OCI-LY1 (cell line): ENCODE measurements around the gene PI4KA.

Experiments
- H2AFZ ChIP-seq: fragments of 200-600 bp; sonication (generic), shearing (Covaris generic); 2 replicates; pipeline ENCODE4 v1.6.0; 2014; ENCODE audit warnings: antibody characterized with exemption, mild to moderate bottlenecking, low read length
- H3F3A ChIP-seq: fragments of 200-600 bp; sonication (generic), shearing (Covaris generic); 2 replicates; pipeline ENCODE4 v1.6.0; 2014; ENCODE audit warnings: mild to moderate bottlenecking, antibody characterized with exemption, low read length, moderate library complexity; ENCODE audit not compliant: insufficient read depth
- H3K27ac ChIP-seq: fragments of 200-600 bp; sonication (generic); 2 replicates; pipeline ENCODE4 v1.5.1; 2014; ENCODE audit warnings: low read length, mixed run types, mild to moderate bottlenecking, low read depth; ENCODE audit not compliant: poor library complexity, severe bottlenecking
- H3K27me3 ChIP-seq: fragments of 200-600 bp; sonication (generic); 2 replicates; pipeline ENCODE4 v1.6.0; 2014; ENCODE audit warnings: antibody characterized with exemption, mild to moderate bottlenecking, low read length, moderate library complexity; ENCODE audit not compliant: insufficient read depth
- H3K36me3 ChIP-seq: fragments of 200-600 bp; sonication (generic); 2 replicates; pipeline ENCODE4 v1.6.1; 2014; ENCODE audit warnings: mild to moderate bottlenecking, antibody characterized with exemption, low read length, moderate library complexity, mixed read lengths; ENCODE audit not compliant: insufficient read depth
- H3K4me1 ChIP-seq: fragments of 200-600 bp; sonication (generic); 2 replicates; pipeline ENCODE4 v1.5.1; 2014; ENCODE audit warnings: mild to moderate bottlenecking, low read length, moderate library complexity; ENCODE audit not compliant: insufficient read depth, severe bottlenecking
- H3K4me2 ChIP-seq: fragments of 200-600 bp; sonication (generic), shearing (Covaris generic); 2 replicates; pipeline ENCODE4 v1.6.1; 2014; ENCODE audit warnings: low read length
- H3K4me3 ChIP-seq: fragments of 200-600 bp; sonication (generic); 2 replicates; pipeline ENCODE4 v1.5.1; 2014; ENCODE audit warnings: low read length, low read depth, mild to moderate bottlenecking, mixed read lengths; ENCODE audit not compliant: poor library complexity, severe bottlenecking
- H3K79me2 ChIP-seq: fragments of 200-600 bp; shearing (Covaris generic); 2 replicates; pipeline ENCODE4 v1.6.1; 2016; ENCODE audit warnings: mixed run types, low read length, mixed read lengths; ENCODE audit not compliant: insufficient read depth
- H3K9ac ChIP-seq: fragments of 200-600 bp; sonication (generic), shearing (Covaris generic); 2 replicates; pipeline ENCODE4 v1.6.1; 2014; ENCODE audit warnings: mild to moderate bottlenecking, low read length, mixed read lengths
- H3K9me2 ChIP-seq: fragments of 200-600 bp; sonication (generic), shearing (Covaris generic); 2 replicates; pipeline ENCODE4 v1.6.1; 2014; ENCODE audit warnings: low read depth, mild to moderate bottlenecking, low read length, mixed read lengths
- H3K9me3 ChIP-seq: fragments of 200-600 bp; shearing (Covaris generic); 2 replicates; pipeline ENCODE4 v1.6.1; 2014; ENCODE audit warnings: low read length, mixed read lengths
- H4K20me1 ChIP-seq: fragments of 200-600 bp; sonication (generic), shearing (Covaris generic); 2 replicates; pipeline ENCODE4 v1.6.0; 2016; ENCODE audit warnings: mild to moderate bottlenecking, low read length; ENCODE audit not compliant: insufficient read depth
- CTCF ChIP-seq: fragments of 200-600 bp; sonication (generic), shearing (Covaris generic); IDR thresholded peaks from 2 replicates; pipeline ENCODE4 v1.5.1; 2017; ENCODE audit warnings: mild to moderate bottlenecking, antibody characterized with exemption, low read length, moderate library complexity, mixed read lengths
- EZH2 ChIP-seq: fragments of 200-600 bp; sonication (generic), shearing (Covaris generic); IDR thresholded peaks from 2 replicates; pipeline ENCODE4 v1.8.0; 2017; ENCODE audit warnings: borderline replicate concordance, mixed run types, mild to moderate bottlenecking, antibody characterized with exemption, low read length, moderate library complexity, mixed read lengths

The PI4KA gene

GRCh38 chr22:20887375-20887774, 28.8 kb upstream of the PI4KA start:
- no peak overlapping the region for H3K4me3 ChIP-seq
- no peaks in the 10 kb centered on the region for H3K79me2 ChIP-seq
- no peak overlapping the region for H3K27ac ChIP-seq
- H3K9ac ChIP-seq: no peak overlapping the region
- H3K27me3 ChIP-seq: no peaks in the 10 kb centered on the region
- H4K20me1 ChIP-seq: no peaks in the 10 kb centered on the region
- no peaks in the 10 kb centered on the region for H3F3A ChIP-seq
- H3K4me1 ChIP-seq: no peaks in the 10 kb centered on the region
- H3K4me2 ChIP-seq: no peak overlapping the region
- TF ChIP-seq EZH2 (no peak), CTCF (no peak)
- peaks cover 55% of the 10 kb centered on the region for H3K36me3 ChIP-seq
- no peak overlapping the region for H2AFZ ChIP-seq
- no peaks in the 10 kb centered on the region for H3K9me3 ChIP-seq
- no peaks in the 10 kb centered on the region for H3K9me2 ChIP-seq

GRCh38 chr22:20885557-20886323, 27.1 kb upstream of the PI4KA start:
- TF ChIP-seq CTCF: peak; percentile 93
- TF ChIP-seq EZH2: no peak
- H3F3A ChIP-seq: no peaks in the 10 kb centered on the region
- H4K20me1 ChIP-seq: no peaks in the 10 kb centered on the region
- H3K9me3 ChIP-seq: no peaks in the 10 kb centered on the region
- H3K79me2 ChIP-seq: no peaks in the 10 kb centered on the region
- H3K9me2 ChIP-seq: no peaks in the 10 kb centered on the region
- peaks cover 56% of the 10 kb centered on the region for H3K36me3 ChIP-seq
- H3K27me3 ChIP-seq: no peaks in the 10 kb centered on the region
- H2AFZ ChIP-seq: no peak overlapping the region
- H3K9ac ChIP-seq: no peak overlapping the region
- no peak overlapping the region for H3K27ac ChIP-seq
- H3K4me3 ChIP-seq: no peak overlapping the region
- no peak overlapping the region for H3K4me2 ChIP-seq
- H3K4me1 ChIP-seq: no peaks in the 10 kb centered on the region

GRCh38 chr22:20885017-20885556, 26.5 kb upstream of the PI4KA start:
- Histone ChIP-seq H3K4me2 (no peak overlapping the region), H3K27me3 (no peaks in the 10 kb centered on the region), H3K4me1 (no peaks in the 10 kb centered on the region), H3K9ac (no peak overlapping the region), H2AFZ (no peak overlapping the region), H3K79me2 (no peaks in the 10 kb centered on the region), H3K27ac (no peak overlapping the region), H3F3A (no peaks in the 10 kb centered on the region), H3K4me3 (no peak overlapping the region), H3K36me3 (peaks cover 57% of the 10 kb centered on the region), H4K20me1 (no peaks in the 10 kb centered on the region), H3K9me2 (no peaks in the 10 kb centered on the region), H3K9me3 (no peaks in the 10 kb centered on the region)
- TF ChIP-seq CTCF (no peak), EZH2 (no peak)
